Measurements from ENCODE around the gene ZNF98. TPM values are rescaled to one million over a fixed set of nuclear protein-coding genes. Genes with fewer than 3 reads are reported as not detected.

The ZNF98 gene
- not detected in 2 replicates for total RNA-seq

DNA sequence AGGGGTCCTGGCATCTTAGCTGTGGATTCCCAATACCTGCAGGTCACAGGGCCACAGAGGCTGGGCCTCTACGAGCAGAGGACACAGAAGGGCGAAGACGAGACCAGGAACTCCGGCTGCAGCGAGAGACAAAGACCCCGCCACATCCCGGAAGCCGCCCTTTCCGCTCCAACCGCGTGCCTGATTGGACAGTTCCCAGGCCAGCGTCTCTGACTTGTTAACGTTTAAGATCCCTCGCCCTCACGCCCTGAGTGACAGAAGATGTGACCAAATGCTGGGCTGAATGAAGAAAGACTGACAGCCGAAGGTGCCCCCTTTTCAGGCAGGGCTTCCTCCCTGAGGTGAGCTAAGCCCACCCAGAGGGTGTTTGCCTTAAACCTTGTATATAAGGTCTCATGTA is at the start of gene ZNF98:
Gene ZNF98 (minus strand): TSS at position 136 of the 400 bp plus-strand sequence. CDS start 122 bp downstream, at position 14.
- DNase-seq (no peak), ATAC-seq (ENCODE audit: low read depth) (no peak)
- ChIA-PET POLR2A (no interaction called here), CTCF (no interaction called here)
- no peaks in the 10 kb centered on the region for H3K36me3 Mint-ChIP-seq (ENCODE audit: low read depth)
- H3K4me3 Mint-ChIP-seq: no peak within 1 kb of the TSS
- no peaks in the 10 kb centered on the region for H3K4me1 Mint-ChIP-seq
- TF ChIP-seq, protein P1, sequence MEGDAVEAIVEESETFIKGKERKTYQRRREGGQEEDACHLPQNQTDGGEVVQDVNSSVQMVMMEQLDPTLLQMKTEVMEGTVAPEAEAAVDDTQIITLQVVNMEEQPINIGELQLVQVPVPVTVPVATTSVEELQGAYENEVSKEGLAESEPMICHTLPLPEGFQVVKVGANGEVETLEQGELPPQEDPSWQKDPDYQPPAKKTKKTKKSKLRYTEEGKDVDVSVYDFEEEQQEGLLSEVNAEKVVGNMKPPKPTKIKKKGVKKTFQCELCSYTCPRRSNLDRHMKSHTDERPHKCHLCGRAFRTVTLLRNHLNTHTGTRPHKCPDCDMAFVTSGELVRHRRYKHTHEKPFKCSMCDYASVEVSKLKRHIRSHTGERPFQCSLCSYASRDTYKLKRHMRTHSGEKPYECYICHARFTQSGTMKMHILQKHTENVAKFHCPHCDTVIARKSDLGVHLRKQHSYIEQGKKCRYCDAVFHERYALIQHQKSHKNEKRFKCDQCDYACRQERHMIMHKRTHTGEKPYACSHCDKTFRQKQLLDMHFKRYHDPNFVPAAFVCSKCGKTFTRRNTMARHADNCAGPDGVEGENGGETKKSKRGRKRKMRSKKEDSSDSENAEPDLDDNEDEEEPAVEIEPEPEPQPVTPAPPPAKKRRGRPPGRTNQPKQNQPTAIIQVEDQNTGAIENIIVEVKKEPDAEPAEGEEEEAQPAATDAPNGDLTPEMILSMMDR (IDR thresholded peaks at IDR 0.05): no peak
- no peaks in the 10 kb centered on the region for H3K27me3 Mint-ChIP-seq
- peaks cover 12% of the 10 kb centered on the region for H3K9me3 Mint-ChIP-seq
- intact Hi-C loops (cut with micrococcal nuclease): no loop called here
- no peak within 1 kb of the TSS for H3K27ac Mint-ChIP-seq

DNA sequence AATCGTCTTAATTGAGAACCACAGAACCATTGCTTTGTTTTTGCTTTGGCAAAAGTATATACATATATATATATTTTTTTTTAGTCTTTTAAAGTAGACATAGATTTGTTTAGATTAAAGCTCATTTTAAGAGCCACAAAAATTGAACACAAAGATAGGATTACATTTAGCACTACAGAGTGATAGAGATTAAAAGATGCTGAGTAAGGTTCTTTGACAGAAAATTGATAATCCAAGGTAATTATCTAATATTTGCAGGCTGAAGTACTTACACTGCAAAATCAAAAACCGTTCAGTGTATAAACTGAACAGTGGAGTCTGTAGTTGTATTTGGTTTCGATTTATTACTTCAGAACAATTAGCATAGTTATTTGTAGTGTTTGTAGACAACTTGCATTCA is 24.5 kb upstream of the ZNF98 start:
- intact Hi-C loops (cut with micrococcal nuclease): no loop called here
- POLR2A ChIA-PET: no interaction called here
- no peak overlapping the region for H3K27ac Mint-ChIP-seq
- no peak for ATAC-seq (ENCODE audit: low read depth)
- H3K27me3 Mint-ChIP-seq: no peaks in the 10 kb centered on the region
- CTCF ChIA-PET: no interaction called here
- no peaks in the 10 kb centered on the region for H3K4me1 Mint-ChIP-seq
- TF ChIP-seq, protein P1 (IDR thresholded peaks at IDR 0.05): no peak
- no peaks in the 10 kb centered on the region for H3K36me3 Mint-ChIP-seq (ENCODE audit: low read depth)
- H3K4me3 Mint-ChIP-seq: no peak overlapping the region
- no peak for DNase-seq
- H3K9me3 Mint-ChIP-seq: peaks cover 26% of the 10 kb centered on the region

- DNase-seq (no peak), ATAC-seq (ENCODE audit: low read depth) (no peak)
- H3K9me3 Mint-ChIP-seq: peaks cover 12% of the 10 kb centered on the region
- intact Hi-C loops (cut with micrococcal nuclease): no loop called here
- H3K27me3 Mint-ChIP-seq: no peaks in the 10 kb centered on the region
- no peaks in the 10 kb centered on the region for H3K36me3 Mint-ChIP-seq (ENCODE audit: low read depth)
- H3K4me1 Mint-ChIP-seq: no peaks in the 10 kb centered on the region
- TF ChIP-seq, protein P1 (IDR thresholded peaks at IDR 0.05): no peak
- ChIA-PET POLR2A (no interaction called here), CTCF (no interaction called here)
- no peak overlapping the region for H3K4me3 Mint-ChIP-seq
- H3K27ac Mint-ChIP-seq: no peak overlapping the region
Observed at GRCh38 chr19:22438011-22438410, 15.9 kb upstream of the ZNF98 start.

GRCh38 chr19:22427960-22428913 is 6.1 kb upstream of the ZNF98 start:
- CTCF ChIA-PET: no interaction called here

DNA sequence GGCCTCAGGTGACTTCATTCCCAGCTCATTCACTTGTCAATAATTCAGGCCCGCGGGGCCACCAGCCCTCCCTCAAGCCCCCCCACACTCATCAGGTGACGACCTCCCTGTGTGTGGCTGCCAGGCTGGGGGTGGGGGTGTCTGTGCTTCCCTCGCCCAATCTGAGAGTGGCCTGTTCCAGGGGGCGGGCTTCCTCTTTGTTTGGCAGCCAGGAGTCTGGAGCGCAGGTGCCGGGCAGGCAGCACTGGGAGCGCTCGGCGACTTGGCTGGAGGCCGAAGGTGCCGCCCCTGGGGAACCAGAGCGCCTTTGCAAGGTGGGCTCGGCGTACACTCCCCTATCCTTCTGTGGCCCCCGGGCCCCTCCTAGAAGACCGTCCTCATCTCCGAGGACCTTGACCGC is 5.4 kb upstream of the ZNF98 start:
- ATAC-seq (ENCODE audit: low read depth): no peak

More at GRCh38 chr19:22427960-22428913, 6.1 kb upstream of the ZNF98 start:
- Mint-ChIP-seq H3K9me3 (peaks cover 5% of the 10 kb centered on the region), H3K27me3 (peaks cover 1% of the 10 kb centered on the region), H3K27ac (no peak overlapping the region), H3K36me3 (ENCODE audit: low read depth) (no peaks in the 10 kb centered on the region), H3K4me1 (no peaks in the 10 kb centered on the region), H3K4me3 (no peak overlapping the region)
- POLR2A ChIA-PET: no interaction called here
- ATAC-seq (ENCODE audit: low read depth) (no peak), DNase-seq (no peak)
- intact Hi-C loops (cut with micrococcal nuclease): no loop called here
- TF ChIP-seq, protein P1 (IDR thresholded peaks at IDR 0.05): no peak

More for the DNA sequence above, 5.4 kb upstream of the ZNF98 start:
- no peak overlapping the region for H3K27ac Mint-ChIP-seq
- intact Hi-C loops (cut with micrococcal nuclease): no loop called here
- TF ChIP-seq, protein P1 (IDR thresholded peaks at IDR 0.05): no peak
- no peaks in the 10 kb centered on the region for H3K36me3 Mint-ChIP-seq (ENCODE audit: low read depth)
- peaks cover 1% of the 10 kb centered on the region for H3K27me3 Mint-ChIP-seq
- no peaks in the 10 kb centered on the region for H3K4me1 Mint-ChIP-seq
- ChIA-PET POLR2A (no interaction called here), CTCF (no interaction called here)
- no peak for DNase-seq
- H3K9me3 Mint-ChIP-seq: peaks cover 5% of the 10 kb centered on the region
- no peak overlapping the region for H3K4me3 Mint-ChIP-seq
